GM19397 (cell line): Measurements from ENCODE around the gene PHKB.
"Not testable (repeated sequence)": the region's sequence is repeated elsewhere in the genome, so short reads cannot be mapped to it uniquely, and the experiment has no call there.

Experiments
- ATAC-seq: cut with Tn5 transposase; IDR thresholded peaks from one replicate; pipeline ENCODE4 v1.9.1; 2021; ENCODE audit warnings: mild to moderate bottlenecking, moderate library complexity; ENCODE audit not compliant: unreplicated experiment

Gene PHKB

DNA sequence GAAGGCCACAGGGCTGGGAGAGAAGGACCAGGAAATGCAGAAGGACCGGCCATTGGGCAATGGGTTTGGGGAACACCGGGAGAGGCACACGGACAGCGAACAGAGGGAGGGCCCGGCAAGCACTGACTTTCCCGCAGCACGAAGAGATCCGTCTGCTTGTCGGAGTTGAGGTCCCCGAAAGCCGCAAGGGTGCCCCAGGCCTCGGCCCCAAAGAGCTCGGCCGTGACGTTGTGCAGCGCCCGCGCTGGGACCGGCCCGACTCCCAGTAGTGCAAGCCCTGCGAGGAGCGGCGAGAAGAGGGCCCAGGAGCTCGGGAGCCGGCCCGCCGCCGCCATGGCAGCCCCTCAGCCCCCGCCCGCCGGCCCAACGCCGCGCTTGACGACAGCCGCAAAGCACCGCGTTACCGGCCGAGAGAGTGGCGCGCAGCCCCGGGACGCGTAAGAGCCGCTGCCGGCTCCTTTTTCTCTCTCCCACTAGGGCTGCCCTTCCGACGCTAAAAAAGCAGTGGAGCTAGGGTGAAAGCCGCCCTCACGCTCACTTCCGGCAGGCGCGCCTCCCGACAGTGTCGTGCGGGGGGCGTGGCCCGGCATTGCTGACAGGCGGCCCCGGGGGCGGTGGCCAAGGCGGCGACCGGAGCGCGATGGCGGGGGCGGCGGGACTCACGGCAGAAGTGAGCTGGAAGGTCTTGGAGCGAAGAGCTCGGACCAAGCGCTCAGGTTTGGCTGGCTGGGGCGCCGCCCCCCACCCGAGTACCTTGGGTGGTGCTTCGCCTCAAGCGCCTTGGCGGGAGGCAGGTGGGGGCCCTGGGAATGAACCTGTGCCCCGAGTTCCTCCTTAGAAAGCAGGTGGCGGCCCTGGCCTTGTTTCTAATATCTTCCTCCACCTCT is at the start of gene PHKB, which contains the start of gene ITFG1:
Gene PHKB (plus strand): TSS at position 621 of the 887 bp plus-strand sequence. CDS start 20 bp downstream, at position 641.
Gene ITFG1 (minus strand): TSS at position 353 of the 887 bp plus-strand sequence. CDS start 18 bp downstream, at position 335.
- ATAC-seq = peak; percentile 81

DNA sequence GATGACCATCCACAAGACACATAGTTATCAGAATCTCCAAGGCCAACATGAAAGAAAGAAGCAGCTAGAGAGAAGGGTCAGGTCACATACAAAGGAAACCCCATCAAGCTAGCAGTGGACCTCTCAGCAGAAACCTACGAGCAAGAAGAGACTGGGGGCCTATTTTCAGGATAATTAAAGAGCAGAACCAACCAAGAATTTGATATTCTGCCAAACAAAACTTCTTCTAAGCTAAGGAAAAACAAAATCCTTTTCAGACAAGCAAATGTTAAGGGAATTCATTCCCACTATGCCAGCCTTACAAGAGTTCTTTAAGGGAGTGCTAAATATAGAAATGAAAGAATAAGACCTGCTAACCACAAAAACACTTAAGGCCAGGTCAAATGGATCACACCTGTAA is 48.1 kb upstream of the PHKB start:
- ATAC-seq = no peak

DNA sequence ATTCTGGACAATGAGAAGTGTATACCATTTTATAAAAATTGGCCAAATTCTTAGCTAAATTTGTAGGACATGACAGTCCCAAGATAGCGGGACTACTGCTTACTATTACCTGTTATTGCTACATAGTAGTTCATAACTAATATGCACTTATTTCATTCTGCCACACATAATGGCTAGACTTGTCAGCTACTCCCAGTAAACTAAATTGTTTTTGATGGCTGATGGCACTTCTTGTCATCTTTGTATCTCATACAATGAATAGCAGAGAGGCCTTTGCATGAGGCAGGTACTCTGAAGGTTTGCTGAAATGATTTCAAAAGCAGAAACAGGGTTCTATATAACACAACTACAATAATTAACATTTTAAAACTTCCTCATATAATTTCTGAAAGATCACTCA is 44.3 kb upstream of the PHKB start:
- ATAC-seq = no peak

DNA sequence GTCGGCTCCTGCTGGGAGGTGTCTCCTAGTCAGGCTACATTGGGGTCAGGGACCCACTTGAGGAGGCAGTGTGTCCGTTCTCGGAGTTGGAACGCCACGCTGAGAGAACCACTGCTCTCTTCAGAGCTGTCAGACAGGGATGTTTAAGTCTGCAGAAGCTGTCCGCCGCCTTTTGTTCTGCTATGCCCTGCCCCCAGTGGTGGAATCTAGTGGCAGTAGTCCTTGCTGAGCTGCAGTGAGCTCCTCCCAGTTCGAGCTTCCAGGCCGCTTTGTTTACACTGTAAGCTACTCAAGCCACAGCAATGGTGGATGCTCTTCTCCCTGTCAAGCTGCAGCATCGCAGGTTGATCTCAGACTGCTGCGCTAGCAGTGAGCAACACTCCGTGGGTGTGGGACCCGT is 36.3 kb upstream of the PHKB start:
- ATAC-seq = no peak

DNA sequence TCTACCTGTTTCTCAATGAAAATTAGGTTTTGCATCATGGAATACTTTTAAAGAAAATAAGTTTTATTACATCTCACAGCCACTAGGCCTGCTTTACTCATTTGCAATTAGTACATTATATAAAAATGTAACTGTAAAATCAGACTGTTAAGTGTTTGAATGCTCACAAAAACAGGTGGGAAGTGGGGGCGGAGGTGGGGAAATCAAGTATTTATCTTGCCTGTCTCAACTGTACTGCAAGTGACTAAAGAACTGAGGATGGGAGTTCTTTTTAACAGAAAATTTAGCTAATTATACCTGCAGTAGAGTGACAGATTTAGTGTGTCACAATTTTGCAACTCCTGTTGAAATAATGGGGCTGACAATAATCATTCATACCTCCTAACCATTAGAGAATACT is 34.3 kb upstream of the PHKB start:
- ATAC-seq = no peak

DNA sequence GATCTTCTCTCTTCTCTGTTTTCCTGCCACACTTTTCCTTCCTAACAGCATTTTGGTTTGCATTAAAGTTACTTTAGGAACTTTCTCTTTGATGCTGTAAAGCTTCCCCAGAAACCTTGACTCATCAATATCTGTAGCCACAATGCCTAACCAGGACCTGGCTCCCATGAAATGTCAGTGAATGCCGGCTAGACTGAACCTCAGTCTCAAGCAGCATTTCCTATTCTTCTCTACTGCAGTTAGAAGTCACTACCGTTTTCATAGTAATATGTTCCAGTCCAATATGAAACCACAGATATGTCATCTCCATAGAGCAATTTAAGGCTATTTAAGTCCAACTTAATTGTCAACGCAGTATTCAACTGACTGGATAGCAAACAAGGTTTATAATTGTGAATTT is 29.2 kb upstream of the PHKB start:
- ATAC-seq = no peak

DNA sequence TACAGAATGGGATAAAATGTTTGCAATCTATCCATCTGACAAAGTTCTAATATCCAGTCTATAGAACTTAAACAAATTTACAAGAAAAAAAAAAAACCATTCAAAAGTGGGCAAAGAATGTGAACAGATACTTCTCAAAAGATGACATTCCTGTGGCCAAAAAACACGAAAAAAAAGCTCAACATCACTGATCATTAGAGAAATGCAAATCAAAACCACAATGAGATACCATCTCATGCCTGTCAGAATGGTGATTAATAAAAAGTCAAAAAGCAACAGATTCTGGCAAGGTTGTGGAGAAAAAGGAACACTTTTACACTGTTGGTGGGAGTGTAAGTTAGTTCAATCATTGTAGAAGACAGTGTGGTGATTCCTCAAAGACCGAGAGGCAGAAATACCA is 26.9 kb upstream of the PHKB start:
- not testable (repeated sequence) for ATAC-seq

DNA sequence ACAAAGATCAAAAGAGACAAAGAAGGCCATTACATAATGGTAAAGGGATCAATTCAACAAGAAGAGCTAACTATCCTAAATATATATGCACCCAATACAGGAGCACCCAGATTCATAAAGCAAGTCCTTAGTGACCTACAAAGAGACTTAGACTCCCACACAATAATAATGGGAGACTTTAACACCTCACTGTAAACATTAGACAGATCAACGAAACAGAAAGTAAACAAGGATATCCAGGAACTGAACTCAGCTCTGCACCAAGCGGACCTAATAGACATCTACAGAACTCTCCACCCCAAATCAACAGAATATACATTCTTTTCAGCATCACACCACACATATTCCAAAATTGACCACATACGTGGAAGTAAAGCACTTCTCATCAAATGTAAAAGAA is 21.1 kb upstream of the PHKB start:
- ATAC-seq = not testable (repeated sequence)

DNA sequence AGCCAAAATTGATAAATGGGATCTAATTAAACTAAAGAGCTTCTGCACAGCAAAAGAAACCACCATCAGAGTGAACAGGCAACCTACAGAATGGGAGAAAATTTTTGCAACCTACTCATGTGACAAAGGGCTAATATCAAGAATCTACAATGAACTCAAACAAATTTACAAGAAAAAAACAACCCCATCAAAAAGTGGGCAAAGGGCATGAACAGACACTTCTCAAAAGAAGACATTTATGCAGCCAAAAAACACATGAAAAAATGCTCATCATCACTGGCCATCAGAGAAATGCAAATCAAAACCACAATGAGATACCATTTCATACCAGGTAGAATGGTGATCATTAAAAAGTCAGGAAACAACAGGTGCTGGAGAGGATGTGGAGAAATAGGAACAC is 18.2 kb upstream of the PHKB start:
- ATAC-seq = not testable (repeated sequence)

DNA sequence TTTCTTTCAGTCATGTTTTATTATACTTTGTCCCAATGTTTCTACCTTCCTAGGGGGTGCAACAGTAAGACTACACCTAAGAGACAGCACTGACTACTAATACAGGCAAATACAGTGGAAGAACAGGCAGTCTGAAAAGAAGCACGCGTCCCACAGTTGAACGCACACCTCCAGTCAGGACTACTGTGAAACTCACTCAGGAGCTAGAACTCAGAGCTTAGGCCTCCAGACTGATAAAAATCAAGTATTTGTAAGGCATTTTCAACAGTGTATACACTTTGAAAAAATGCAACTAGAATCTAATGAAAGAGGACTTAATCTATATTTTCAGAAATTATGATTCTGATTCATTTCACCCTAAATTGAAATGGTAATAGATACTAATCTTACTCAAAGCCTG is 14.7 kb upstream of the PHKB start:
- ATAC-seq = no peak

DNA sequence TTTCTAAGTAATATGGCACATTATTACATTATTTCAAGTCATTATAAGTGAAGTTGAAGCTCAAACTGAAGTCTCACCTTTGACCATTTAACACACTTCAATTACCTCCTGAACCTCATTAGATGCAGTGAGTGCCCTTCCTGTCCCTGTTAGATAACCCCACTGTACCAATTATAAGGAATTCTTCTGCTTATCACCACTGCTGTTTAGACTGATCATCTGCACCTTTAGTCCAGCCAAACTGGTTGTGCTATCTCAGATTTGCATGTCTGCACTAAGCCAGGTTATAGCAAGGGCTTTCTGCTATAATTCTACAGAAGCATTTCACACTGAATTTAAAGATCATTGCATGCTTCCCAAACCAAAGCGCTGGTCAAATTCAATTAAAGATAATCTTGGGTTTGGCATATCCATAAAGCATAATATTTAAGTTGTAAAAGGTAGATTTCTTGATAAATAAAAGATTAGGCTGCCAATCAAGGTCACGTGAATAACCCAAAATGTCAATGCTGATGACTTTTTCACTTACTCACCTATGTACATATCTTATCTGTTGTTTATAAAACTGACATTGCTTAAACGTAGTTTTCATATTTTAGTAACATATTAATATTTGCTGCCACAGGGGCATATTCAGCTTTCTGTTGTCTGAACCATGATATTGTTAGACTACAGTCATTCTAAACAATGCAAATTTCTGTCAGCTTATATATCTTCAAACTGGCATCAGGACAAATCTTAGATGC is 12.1 kb upstream of the PHKB start:
- ATAC-seq = no peak

DNA sequence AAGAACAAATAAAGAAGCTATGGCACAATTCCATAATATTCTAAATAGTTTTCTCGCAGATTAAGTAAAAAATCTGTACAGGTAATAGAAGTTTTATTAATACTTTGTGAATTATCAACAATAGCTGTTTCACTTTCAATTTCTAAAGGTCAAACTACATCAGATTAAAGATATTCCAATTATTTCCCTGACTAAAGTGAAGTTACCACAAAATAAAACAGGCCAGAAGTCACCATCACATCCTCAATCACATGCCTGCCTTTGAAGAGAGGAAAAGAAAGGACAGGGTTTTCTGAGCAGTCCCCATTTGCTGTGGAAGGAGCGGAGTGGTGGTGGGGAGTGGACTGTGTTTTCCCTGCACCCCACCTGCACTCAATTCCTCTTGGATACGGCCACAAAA is 11.3 kb upstream of the PHKB start:
- no peak for ATAC-seq

DNA sequence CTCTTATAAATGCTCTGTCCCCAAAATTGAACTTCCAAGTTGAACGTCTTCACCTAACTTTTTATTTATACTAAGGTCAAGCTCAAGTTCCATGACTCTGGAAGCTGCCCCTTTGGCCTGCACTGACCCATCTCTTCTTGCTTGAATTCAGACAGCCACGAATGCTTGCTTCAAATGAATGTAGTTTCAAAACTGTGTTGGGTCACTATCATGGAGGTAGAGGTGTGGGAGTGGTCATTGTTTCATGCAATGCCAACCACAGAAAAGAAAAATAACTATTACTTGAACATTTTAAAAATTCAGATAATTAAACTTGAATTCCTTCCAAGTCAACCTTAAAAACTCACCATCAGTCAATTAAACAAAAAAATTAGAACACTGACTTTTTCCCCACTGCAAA is 2.8 kb upstream of the PHKB start:
- no peak for ATAC-seq

DNA sequence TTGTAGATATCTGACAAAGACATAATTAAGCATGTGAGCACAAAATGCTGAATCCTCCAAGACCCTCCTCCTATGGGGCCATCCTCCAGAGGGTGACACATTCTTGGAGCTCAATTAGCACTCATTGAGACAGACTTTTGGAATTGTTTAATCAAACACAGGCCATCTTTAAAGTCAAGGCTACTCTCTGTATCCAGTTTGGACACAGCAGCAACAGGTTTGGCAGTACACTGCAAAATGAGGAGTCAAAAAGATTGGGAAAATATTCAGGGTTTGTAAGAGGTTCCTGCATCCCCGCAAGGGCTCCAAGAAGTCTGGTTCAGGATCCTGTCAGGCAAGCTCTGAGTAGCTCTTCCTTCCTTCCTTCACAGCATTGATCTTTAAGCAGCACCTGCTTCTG is 1.5 kb upstream of the PHKB start:
- ATAC-seq = no peak

DNA sequence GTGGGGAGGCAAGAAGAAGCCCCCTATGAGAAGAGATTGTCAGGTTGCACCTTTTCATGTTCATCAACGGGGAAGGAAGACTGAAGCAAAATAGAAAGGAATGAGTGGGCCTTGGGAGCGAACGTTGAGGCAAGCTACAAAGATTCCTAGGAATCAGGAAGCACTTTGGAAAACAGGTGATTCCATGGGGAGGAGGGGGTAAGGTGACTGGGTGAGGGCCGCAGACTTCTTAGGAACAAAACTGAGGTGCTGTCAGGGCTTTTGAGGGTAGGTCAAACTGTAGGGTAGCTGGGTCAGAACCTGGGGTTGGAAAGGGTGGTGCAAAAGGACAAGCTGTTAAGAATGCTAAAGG is 796 bp upstream of the PHKB start:
- ATAC-seq = no peak

DNA sequence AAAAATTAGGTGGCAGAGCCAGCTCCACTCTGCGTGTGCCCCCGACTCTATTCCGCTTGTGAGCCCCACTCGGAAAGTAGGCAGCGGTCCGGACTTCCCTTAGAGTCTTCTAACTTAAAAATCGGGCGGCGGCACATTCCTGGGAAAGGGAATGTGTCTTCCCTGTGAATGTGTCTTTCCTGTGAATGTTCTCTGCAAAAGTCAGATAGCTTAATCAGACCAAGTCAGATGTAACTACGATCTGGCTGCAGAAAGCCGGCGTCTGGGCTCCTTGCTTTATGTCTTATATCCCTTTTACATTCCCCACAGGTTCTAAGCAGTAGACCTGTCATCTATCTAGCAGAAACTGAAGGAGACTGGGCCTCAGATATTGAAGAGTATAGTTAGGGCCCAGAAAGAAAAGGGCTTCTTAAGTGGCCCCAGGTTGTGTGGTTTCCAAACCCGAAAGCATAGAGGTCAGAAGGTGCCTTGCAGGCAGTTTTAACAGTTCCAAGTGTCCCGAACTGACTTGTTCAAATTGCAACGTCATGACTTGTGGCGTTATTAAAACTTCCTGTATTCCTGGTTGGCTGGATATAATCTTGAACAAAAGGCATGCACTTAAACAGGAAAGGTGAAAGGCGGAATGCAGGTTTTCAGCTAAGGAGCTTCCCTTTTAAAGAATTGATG is 601 bp downstream of the PHKB start:
- no peak for ATAC-seq

DNA sequence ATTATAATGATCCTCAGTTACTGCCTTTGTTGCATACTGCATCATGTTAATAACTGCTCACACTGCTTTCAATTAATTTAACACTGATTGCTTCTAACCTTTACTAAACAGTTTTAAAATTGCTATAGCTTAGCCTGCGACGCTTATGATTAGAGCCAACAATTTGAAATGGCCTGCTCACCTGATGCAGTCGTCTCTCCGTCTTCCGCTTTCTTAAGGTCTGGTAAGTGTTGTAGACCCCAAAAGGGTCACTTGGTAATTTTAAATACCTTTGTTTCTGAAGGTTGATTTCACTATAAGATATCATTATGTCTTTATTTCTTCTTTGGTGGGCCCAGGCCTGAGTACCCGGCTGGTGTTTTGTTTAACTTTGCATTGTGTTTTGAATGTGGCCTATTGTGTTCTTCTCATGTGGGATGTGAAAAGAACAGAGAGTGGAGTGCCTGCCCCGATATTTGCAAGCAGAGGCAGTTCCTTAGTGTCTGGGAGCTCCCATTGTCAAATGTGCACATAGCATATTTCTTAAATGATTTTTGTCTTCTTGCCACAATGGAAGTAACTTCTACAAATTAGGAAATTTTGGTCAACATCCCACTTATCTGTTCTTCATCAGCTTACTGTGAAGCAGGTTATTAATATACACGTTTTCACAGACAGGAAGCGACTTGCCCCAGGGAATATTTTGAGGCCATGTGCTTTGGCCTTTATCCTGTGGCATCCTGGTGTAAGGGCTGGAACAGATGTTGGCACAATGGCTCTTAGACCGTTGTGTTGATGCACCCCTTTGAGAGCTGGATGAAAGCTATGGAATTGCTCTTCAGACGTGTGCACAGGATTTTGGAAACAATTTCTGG is 2.9 kb downstream of the PHKB start:
- no peak for ATAC-seq

DNA sequence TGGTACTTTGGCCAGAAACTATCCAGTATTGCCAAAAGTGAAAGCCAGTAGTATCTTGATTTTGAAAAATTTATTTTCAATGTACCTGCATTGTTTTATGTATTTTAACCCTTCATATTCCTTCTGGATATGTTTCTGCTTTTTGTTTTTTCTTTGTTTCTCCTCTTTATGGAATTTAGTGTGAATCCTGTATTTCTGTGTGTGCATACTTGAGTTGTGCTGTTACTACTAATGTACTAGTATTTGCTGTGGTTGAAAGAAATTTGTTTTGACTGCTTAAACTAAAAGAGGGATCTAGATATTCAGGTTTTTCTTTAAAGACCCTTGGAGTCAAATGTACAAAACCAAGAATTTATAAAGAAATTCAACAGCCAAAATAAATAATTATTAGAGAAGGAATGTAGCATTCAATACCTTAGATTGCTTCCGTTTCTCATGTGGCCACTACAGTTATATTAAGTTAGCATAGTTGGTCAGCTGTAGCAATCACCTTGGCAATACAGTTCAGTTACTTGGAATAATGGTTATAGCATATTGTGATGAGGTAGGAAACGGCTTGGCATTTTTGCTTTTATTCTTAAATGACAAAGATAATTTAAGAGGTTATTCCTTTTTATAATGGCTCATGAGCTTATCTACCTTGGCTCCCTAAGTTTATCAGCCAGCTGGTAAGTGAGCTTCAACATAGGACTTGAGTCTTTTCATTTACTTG is 4.9 kb downstream of the PHKB start:
- ATAC-seq = no peak

DNA sequence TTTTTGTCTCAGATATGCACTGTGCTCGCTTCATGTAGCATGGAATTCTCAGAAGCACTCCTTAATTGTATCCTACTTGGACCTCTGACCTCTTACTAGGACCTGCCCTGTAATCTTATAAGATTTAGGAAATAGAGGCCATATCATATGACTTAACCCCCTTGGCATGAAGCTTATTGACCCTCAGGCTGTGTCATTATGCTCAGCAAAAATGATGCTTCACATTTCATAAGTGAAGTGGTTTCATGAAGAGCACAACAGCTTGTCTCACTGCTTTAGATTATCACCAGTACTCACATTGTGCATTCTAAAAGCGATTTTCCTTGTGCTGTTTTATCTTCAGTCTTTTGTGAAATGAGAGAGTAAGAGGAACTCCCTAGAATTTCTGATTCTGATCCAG is 6.4 kb downstream of the PHKB start:
- ATAC-seq = no peak

DNA sequence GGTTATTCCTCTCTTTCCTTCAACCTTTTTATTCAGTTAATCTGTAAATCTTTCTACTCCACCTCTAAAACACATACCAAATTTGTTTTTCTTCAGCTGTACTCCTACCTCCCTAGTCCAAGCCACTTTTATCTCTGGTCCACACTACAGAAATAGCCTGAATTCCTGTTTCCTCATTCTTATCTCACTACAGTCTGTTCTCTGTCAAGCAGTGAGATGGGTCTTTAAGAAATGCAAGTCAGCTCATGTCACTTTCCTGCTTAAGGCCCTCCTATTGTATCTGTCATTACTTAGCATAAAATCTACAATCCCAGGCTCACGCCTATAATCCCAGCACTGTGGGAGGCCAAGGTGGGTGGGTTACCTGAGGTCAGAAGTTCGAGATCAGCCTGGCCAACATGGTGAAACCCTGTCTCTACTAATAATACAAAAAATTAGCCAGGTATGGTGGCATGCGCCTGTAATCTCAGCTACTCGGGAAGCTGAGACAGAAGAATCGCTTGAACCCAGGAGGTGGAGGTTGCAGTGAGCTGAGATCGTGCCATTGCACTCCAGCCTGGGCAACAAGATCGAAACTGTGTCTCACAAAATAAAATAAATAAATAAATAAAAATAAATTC is 7.0 kb downstream of the PHKB start:
- ATAC-seq = not testable (repeated sequence)
